IPS-18a (cell line): Measurements from ENCODE around the gene APOBEC3A.

Experiments
- H3K27ac ChIP-seq: one replicate; pipeline ENCODE4 v1.5.1; 2013; ENCODE audit warnings: low read length
- H3K27me3 ChIP-seq: one replicate; pipeline ENCODE4 v1.6.1; 2013; ENCODE audit warnings: mild to moderate bottlenecking, low read length; ENCODE audit not compliant: control insufficient read depth, insufficient read depth
- H3K36me3 ChIP-seq: one replicate; pipeline ENCODE4 v1.6.1; 2013; ENCODE audit warnings: low read depth, low read length; ENCODE audit not compliant: control insufficient read depth
- H3K4me1 ChIP-seq: one replicate; pipeline ENCODE4 v1.6.1; 2013; ENCODE audit warnings: low read depth, low read length; ENCODE audit not compliant: control insufficient read depth
- H3K4me3 ChIP-seq: one replicate; pipeline ENCODE4 v1.5.1; 2013; ENCODE audit warnings: low read length
- H3K9ac ChIP-seq: one replicate; pipeline ENCODE4 v1.6.1; 2013; ENCODE audit warnings: mild to moderate bottlenecking, low read length, moderate library complexity
- H3K9me3 ChIP-seq: one replicate; pipeline ENCODE4 v1.6.1; 2013; ENCODE audit warnings: low read depth, low read length; ENCODE audit not compliant: control insufficient read depth

Gene APOBEC3A

DNA sequence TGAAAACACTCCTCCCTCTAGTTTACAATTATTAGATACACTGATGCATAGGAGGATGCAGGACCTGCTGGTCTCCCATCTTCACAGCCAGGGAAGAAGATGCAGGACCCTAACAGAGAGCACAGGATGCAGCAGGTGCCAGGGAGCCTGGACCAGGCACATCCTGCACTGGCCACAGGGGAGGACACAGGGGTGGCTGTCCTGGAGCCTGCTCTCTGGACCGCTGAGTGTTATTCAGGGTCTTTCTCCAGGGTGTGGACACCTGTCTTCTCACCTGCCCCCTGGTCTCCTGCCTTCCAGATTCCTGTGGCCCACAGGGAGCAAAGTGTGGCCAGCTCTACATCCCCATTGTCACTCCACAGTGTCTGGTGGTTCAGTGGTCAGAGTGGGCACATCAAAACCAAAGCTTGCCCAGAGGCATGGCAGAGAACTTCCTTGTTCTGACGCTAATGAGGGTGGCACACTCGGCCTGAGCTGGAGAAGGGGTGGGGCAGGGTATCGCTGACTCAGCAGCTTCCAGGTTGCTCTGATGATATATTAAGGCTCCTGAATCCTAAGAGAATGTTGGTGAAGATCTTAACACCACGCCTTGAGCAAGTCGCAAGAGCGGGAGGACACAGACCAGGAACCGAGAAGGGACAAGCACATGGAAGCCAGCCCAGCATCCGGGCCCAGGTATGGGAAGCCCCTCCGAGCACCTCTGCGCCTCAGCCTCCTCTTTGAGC is at the start of gene APOBEC3A:
APOBEC3A (plus strand) TSS at position 564 of the 725 bp plus-strand sequence; CDS start at position 647, 83 bp downstream.
- no peaks in the 10 kb centered on the region for H3K27me3 ChIP-seq
- H3K9me3 ChIP-seq: no peaks in the 10 kb centered on the region
- H3K4me1 ChIP-seq: no peaks in the 10 kb centered on the region
- H3K27ac ChIP-seq: no peak within 1 kb of the TSS
- no peak within 1 kb of the TSS for H3K9ac ChIP-seq
- H3K4me3 ChIP-seq: no peak within 1 kb of the TSS
- H3K36me3 ChIP-seq: no peaks in the 10 kb centered on the region

DNA sequence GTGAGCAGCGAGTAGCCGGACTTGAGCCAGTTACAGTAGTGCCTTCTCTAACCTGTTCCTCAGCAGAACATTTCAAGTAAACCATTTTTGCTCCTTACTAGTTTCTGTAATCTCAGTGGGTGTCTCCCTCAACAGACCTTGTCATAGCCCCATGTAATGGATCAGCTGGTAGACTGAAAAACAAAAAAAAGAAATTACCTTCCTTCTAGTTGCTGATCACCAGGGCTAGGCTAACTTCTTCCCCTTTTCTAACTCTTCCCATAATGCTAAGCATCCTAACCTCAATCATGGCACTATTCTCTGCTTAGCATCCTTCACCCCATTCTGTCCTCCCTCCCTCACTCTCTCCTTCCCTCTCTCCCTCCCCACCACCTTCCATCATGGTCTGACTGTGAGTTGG is 49.6 kb upstream of the APOBEC3A start:
- H3K36me3 ChIP-seq: no peaks in the 10 kb centered on the region
- H3K4me1 ChIP-seq: no peaks in the 10 kb centered on the region
- no peak overlapping the region for H3K4me3 ChIP-seq
- H3K27ac ChIP-seq: no peak overlapping the region
- peaks cover 7% of the 10 kb centered on the region for H3K9me3 ChIP-seq
- H3K9ac ChIP-seq: no peak overlapping the region
- H3K27me3 ChIP-seq: no peaks in the 10 kb centered on the region

GRCh38 chr22:38911434-38911833 is 46.0 kb upstream of the APOBEC3A start:
- H3K27me3 ChIP-seq: no peaks in the 10 kb centered on the region
- H3K4me3 ChIP-seq: no peak overlapping the region
- H3K27ac ChIP-seq: no peak overlapping the region
- no peak overlapping the region for H3K9ac ChIP-seq
- H3K36me3 ChIP-seq: no peaks in the 10 kb centered on the region
- H3K9me3 ChIP-seq: no peaks in the 10 kb centered on the region
- H3K4me1 ChIP-seq: no peaks in the 10 kb centered on the region

GRCh38 chr22:38919631-38920190 is 37.7 kb upstream of the APOBEC3A start:
- no peaks in the 10 kb centered on the region for H3K9me3 ChIP-seq
- H3K27ac ChIP-seq: no peak overlapping the region
- no peaks in the 10 kb centered on the region for H3K4me1 ChIP-seq
- no peak overlapping the region for H3K4me3 ChIP-seq
- H3K36me3 ChIP-seq: no peaks in the 10 kb centered on the region
- no peak overlapping the region for H3K9ac ChIP-seq
- no peaks in the 10 kb centered on the region for H3K27me3 ChIP-seq

- H3K9ac ChIP-seq: no peak overlapping the region
- H3K27ac ChIP-seq: no peak overlapping the region
- H3K4me1 ChIP-seq: no peaks in the 10 kb centered on the region
- no peaks in the 10 kb centered on the region for H3K36me3 ChIP-seq
- H3K9me3 ChIP-seq: no peaks in the 10 kb centered on the region
- H3K27me3 ChIP-seq: no peaks in the 10 kb centered on the region
- no peak overlapping the region for H3K4me3 ChIP-seq
Measured at GRCh38 chr22:38921120-38921519, 36.3 kb upstream of the APOBEC3A start.

DNA sequence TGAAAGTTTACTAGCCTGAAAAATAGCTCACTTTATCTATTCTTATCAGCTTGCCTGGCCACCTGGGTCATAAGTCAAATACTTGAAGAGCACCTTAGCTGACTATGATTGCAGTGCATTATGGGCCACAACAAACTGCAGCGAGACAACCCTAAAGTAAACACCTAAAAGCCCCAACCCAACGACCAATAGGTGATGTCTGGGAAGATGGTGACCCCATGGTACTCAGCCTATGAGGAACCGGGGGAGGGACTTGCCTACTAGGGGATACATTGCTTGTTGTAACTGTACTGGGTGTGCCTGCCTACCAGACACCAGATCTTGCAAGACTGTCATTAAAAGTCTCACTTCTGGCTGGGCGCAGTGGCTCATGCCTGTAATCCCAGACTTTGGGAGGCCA is 35.6 kb upstream of the APOBEC3A start:
- no peak overlapping the region for H3K27ac ChIP-seq
- H3K36me3 ChIP-seq: no peaks in the 10 kb centered on the region
- no peak overlapping the region for H3K4me3 ChIP-seq
- H3K9ac ChIP-seq: no peak overlapping the region
- no peaks in the 10 kb centered on the region for H3K4me1 ChIP-seq
- no peaks in the 10 kb centered on the region for H3K27me3 ChIP-seq
- H3K9me3 ChIP-seq: no peaks in the 10 kb centered on the region

DNA sequence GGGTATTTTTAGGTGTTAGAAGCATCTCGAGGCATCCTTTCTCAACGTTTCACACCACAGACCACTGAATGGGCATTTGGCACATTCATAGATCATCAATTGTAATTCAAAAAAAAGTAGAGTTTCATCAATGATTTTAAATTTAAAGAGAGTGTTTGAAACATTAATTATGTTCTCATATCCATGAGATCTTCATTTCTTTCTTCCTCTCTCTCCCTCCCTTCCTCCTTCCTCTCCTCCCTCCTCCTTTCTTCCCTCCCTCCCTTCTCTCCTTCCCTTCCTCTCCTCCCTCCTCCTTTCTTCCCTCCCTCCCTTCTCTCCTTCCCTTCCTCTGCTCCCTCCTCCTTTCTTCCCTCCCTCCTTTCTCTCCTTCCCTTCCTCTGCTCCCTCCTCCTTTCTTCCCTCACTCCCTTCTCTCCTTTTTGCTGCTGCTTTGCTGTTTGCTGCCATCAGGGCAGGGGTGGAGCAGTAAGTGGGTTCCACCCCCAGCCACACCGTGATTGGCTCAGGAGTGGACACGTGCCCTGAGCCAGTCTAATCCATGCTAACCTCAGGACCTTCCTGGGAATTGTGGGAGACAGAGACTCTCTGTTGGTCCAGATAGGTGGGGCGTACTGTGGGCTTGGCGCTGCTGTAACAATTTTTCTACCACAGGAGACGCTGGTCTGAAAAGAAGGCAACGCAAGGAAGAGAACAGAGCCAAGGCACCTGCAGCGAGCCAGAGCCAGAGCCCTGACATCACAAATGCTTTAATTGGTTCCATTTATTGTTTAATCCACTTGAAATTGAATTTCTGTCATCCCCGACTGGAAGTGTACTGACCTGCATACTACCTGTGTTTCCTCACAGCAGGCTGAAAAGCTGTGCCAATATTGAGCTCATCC is 33.7 kb upstream of the APOBEC3A start:
- no peaks in the 10 kb centered on the region for H3K4me1 ChIP-seq
- no peak overlapping the region for H3K4me3 ChIP-seq
- H3K27ac ChIP-seq: no peak overlapping the region
- no peaks in the 10 kb centered on the region for H3K9me3 ChIP-seq
- H3K27me3 ChIP-seq: no peaks in the 10 kb centered on the region
- H3K36me3 ChIP-seq: no peaks in the 10 kb centered on the region
- H3K9ac ChIP-seq: no peak overlapping the region

- Histone ChIP-seq H3K36me3 (no peaks in the 10 kb centered on the region), H3K4me3 (no peak overlapping the region), H3K27me3 (no peaks in the 10 kb centered on the region), H3K9ac (no peak overlapping the region), H3K4me1 (no peaks in the 10 kb centered on the region), H3K27ac (no peak overlapping the region), H3K9me3 (no peaks in the 10 kb centered on the region)
Measured at GRCh38 chr22:38924347-38924952, 33.0 kb upstream of the APOBEC3A start.

DNA sequence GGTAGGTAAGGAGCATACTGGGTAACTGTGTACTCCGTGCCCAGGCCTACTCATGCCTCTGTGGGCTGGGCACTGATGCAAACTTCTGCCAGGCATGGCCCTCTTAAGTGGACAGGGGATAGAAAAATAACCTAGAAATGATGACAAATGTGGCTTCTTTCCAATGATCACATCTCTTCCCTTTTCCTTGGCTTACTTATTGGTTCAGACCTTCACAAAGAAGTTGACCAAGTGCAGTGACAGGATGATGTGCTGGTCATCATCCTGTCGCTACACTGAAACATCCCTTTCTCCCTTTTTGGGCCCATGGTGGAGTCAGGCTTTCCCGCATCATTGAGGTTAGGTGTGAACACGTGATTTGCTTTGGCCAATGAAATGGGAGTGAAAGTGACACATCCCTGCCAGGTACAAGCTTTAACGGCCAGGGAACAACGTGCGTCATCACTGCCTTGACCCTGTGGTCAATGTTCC is 31.8 kb upstream of the APOBEC3A start:
- H3K4me1 ChIP-seq: no peaks in the 10 kb centered on the region
- H3K27me3 ChIP-seq: no peaks in the 10 kb centered on the region
- no peak overlapping the region for H3K27ac ChIP-seq
- H3K9ac ChIP-seq: no peak overlapping the region
- no peaks in the 10 kb centered on the region for H3K9me3 ChIP-seq
- no peak overlapping the region for H3K4me3 ChIP-seq
- H3K36me3 ChIP-seq: no peaks in the 10 kb centered on the region

DNA sequence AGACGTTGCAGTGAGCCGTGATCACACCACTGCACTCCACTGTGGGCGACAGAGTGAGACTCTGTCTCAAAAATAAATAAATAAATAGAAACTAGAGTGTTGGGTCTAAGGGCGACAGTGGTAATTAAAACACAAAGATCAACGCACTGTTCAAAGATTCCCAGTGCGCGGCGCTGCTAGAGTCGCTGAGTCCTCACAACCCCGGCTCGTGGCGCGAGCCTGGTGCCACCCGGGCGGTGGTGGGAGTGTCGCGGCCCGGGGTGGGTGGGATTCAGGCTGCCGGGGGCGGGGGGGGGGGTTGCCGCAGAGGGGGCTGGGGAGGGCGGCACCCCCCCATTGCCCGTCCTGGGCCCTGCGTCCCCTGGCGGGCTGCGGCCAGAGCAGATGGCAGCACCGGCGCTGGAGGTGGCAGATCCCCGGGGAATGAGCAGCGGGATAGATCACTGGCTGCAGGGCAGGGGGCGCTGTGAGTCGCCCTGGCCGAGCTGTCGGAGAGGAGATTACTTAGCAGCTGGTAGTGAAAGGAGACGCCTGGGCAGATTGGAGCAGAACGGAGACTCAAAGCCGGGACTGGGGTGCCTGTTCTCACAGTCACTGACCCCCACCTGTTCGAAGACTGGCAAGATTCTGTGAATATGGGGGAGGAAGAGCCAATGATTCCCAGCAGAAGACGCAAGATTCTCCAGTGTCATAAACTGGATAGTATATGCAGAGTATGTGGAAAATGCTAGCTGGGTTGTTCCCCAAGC is 30.2 kb upstream of the APOBEC3A start:
- H3K9me3 ChIP-seq: no peaks in the 10 kb centered on the region
- no peaks in the 10 kb centered on the region for H3K36me3 ChIP-seq
- no peak overlapping the region for H3K4me3 ChIP-seq
- no peaks in the 10 kb centered on the region for H3K4me1 ChIP-seq
- H3K27ac ChIP-seq: no peak overlapping the region
- H3K9ac ChIP-seq: no peak overlapping the region
- H3K27me3 ChIP-seq: no peaks in the 10 kb centered on the region

DNA sequence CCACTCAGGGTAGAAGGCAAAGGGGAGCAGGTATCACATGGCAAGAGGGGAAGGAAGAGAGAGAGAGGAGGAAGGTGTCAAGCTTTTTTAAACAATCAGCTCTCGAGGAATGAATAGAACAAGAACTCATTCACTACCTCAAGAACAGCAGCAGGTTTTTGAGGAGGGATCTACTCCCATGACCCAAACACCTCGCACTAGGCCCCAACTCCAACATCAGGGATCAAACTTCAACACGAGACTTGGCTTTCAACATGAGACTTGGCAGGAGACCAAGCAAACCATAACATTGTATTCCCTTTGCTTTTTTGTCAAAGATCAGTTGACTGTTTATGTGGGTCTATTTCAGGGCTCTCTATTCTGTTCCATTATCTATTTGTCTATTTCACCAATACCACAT is 26.9 kb upstream of the APOBEC3A start:
- Histone ChIP-seq H3K27me3 (no peaks in the 10 kb centered on the region), H3K4me3 (no peak overlapping the region), H3K27ac (no peak overlapping the region), H3K4me1 (no peaks in the 10 kb centered on the region), H3K36me3 (no peaks in the 10 kb centered on the region), H3K9me3 (no peaks in the 10 kb centered on the region), H3K9ac (no peak overlapping the region)
